Measurements from ENCODE around the gene KDM6B. TPM values are rescaled to one million over a fixed set of nuclear protein-coding genes. Genes with fewer than 3 reads are reported as not detected.

Gene KDM6B
- total and polyA plus RNA-seq, 7 experiments from 2014 or later = 0.95 to 179 (median 119) TPM

DNA sequence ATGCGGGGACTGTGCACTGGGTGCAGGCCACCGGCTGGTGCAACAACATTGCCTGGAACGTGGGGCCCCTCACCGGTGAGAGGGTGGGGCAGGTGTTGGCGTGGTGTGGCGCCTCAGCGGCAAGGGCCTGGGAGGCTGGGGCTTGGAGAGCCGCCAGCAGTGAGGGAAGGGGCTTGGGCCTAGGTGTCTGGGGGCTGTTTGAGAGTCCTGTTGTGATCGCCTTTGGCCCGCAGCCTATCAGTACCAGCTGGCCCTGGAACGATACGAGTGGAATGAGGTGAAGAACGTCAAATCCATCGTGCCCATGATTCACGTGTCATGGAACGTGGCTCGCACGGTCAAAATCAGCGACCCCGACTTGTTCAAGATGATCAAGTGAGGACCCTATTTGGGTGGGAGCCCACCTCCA, 18.2 kb downstream of the KDM6B start:
- Mint-ChIP-seq H3K36me3 (peaks cover 0 to 4% (median 4%) of the 10 kb centered on the region in 5 donors), H3K27me3 (no peaks in the 10 kb centered on the region), H3K4me1 (peaks cover 0 to 26% (median 17%) of the 10 kb centered on the region in 7 donors), H3K4me3 (peak overlapping the region in 2 of 10 donors; percentile 9 to 85), H3K9me3 (no peaks in the 10 kb centered on the region), H3K27ac (peak overlapping the region in 7 of 9 donors; percentile 16 to 93 (median 80))
- peak overlapping the region; percentile 57 for H3K27ac ChIP-seq (ENCODE audit: low read depth, low read length)
- POLR2A ChIA-PET = interaction anchor here (1.1 to 5.5 kb wide), 2 partner anchors 9 to 18 kb away, joined by 4 to 89 read pairs; partner anchors contain the start of gene KDM6B
- H3K27me3 ChIP-seq (ENCODE audit: control insufficient read depth in 2 of 2, insufficient read depth in 2 of 2, low read length in 2 of 2) = no peaks in the 10 kb centered on the region
- no peak for ATAC-seq
- H3K9me3 ChIP-seq (ENCODE audit: control insufficient read depth in 2 of 3, low read length in 3 of 3) = no peaks in the 10 kb centered on the region
- intact Hi-C loops (cut with micrococcal nuclease) = no loop called here
- H3K4me1 ChIP-seq (ENCODE audit: control insufficient read depth in 2 of 2, insufficient read depth in 2 of 2, low read length in 2 of 2) = peaks cover 22 to 33% of the 10 kb centered on the region in 2 donors
- no peak for DNase-seq
- peaks cover 0 to 42% (median 5%) of the 10 kb centered on the region in 3 experiments for H3K36me3 ChIP-seq (ENCODE audit: control insufficient read depth in 2 of 3, insufficient read depth in 3 of 3, low read length in 3 of 3)
- H3K4me3 ChIP-seq (ENCODE audit: low read length) = no peak overlapping the region
- CTCF ChIA-PET = interaction anchor here (3.7 kb wide), 1 partner anchor 18 kb away, joined by 43 read pairs; the partner anchor contains the start of gene KDM6B

DNA sequence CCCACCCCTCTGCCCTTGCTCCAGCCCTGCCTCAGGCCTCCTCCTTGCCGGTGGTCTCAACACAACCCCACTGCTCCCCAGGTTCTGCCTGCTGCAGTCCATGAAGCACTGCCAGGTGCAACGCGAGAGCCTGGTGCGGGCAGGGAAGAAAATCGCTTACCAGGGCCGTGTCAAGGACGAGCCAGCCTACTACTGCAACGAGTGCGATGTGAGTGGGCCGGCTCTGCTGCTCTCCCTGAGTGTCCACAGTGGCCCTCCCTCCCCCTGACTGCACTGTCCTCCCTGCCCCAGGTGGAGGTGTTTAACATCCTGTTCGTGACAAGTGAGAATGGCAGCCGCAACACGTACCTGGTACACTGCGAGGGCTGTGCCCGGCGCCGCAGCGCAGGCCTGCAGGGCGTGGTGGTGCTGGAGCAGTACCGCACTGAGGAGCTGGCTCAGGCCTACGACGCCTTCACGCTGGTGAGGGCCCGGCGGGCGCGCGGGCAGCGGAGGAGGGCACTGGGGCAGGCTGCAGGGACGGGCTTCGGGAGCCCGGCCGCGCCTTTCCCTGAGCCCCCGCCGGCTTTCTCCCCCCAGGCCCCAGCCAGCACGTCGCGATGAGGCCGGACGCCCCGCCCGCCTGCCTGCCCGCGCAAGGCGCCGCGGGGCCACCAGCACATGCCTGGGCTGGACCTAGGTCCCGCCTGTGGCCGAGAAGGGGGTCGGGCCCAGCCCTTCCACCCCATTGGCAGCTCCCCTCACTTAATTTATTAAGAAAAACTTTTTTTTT, 19.1 kb downstream of the KDM6B start:
- Histone ChIP-seq H3K4me1 (ENCODE audit: control insufficient read depth in 2 of 2, insufficient read depth in 2 of 2, low read length in 2 of 2) (peaks cover 24 to 34% of the 10 kb centered on the region in 2 donors), H3K27me3 (ENCODE audit: control insufficient read depth in 2 of 2, insufficient read depth in 2 of 2, low read length in 2 of 2) (no peaks in the 10 kb centered on the region), H3K4me3 (ENCODE audit: low read length) (no peak overlapping the region), H3K27ac (ENCODE audit: low read depth, low read length) (no peak overlapping the region), H3K9me3 (ENCODE audit: control insufficient read depth in 2 of 3, low read length in 3 of 3) (no peaks in the 10 kb centered on the region), H3K36me3 (ENCODE audit: control insufficient read depth in 2 of 3, insufficient read depth in 3 of 3, low read length in 3 of 3) (peaks cover 0 to 36% (median 5%) of the 10 kb centered on the region in 3 experiments)
- Mint-ChIP-seq H3K9me3 (no peaks in the 10 kb centered on the region), H3K4me1 (peaks cover 0 to 26% (median 17%) of the 10 kb centered on the region in 7 donors), H3K27me3 (no peaks in the 10 kb centered on the region), H3K36me3 (peaks cover 0 to 4% (median 4%) of the 10 kb centered on the region in 5 donors), H3K27ac (peak overlapping the region in 4 of 9 donors; percentile 46 to 92 (median 72)), H3K4me3 (no peak overlapping the region)
- intact Hi-C loops (cut with micrococcal nuclease) = no loop called here
- ChIA-PET POLR2A (interaction anchor here (0.7 to 5.5 kb wide), 3 partner anchors 12 to 19 kb away, joined by 3 to 89 read pairs (median 3); partner anchors contain the start of gene KDM6B), CTCF (interaction anchor here (0.9 to 1.3 kb wide), 3 partner anchors 13 to 19 kb away, joined by 3 to 5 read pairs (median 3); partner anchors contain the start of gene KDM6B)
- DNase-seq (peak in 1 of 9 donors; percentile 23), ATAC-seq (no peak)

- ATAC-seq = no peak
Observed at GRCh38 chr17:7853691-7854038, 19.6 kb downstream of the KDM6B start.

DNA sequence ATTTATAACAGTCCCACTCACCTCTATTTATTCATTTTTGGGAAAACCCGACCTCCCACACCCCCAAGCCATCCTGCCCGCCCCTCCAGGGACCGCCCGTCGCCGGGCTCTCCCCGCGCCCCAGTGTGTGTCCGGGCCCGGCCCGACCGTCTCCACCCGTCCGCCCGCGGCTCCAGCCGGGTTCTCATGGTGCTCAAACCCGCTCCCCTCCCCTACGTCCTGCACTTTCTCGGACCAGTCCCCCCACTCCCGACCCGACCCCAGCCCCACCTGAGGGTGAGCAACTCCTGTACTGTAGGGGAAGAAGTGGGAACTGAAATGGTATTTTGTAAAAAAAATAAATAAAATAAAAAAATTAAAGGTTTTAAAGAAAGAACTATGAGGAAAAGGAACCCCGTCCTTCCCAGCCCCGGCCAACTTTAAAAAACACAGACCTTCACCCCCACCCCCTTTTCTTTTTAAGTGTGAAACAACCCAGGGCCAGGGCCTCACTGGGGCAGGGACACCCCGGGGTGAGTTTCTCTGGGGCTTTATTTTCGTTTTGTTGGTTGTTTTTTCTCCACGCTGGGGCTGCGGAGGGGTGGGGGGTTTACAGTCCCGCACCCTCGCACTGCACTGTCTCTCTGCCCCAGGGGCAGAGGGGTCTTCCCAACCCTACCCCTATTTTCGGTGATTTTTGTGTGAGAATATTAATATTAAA, 20.2 kb downstream of the KDM6B start:
- Mint-ChIP-seq H3K4me3 (peak overlapping the region in 1 of 10 donors; percentile 31), H3K36me3 (peaks cover 0 to 4% (median 4%) of the 10 kb centered on the region in 5 donors), H3K27me3 (no peaks in the 10 kb centered on the region), H3K9me3 (no peaks in the 10 kb centered on the region), H3K4me1 (peaks cover 0 to 23% (median 17%) of the 10 kb centered on the region in 7 donors), H3K27ac (peak overlapping the region in 2 of 9 donors; percentile 60 to 81)
- DNase-seq = peak in 1 of 9 donors; percentile 24
- H3K27ac ChIP-seq (ENCODE audit: low read depth, low read length) = no peak overlapping the region
- H3K36me3 ChIP-seq (ENCODE audit: control insufficient read depth in 2 of 3, insufficient read depth in 3 of 3, low read length in 3 of 3) = peaks cover 0 to 28% (median 5%) of the 10 kb centered on the region in 3 experiments
- ChIA-PET CTCF (interaction anchor here (0.9 to 1.3 kb wide), 3 partner anchors 14 to 20 kb away, joined by 3 to 5 read pairs (median 3); partner anchors contain the start of gene KDM6B), POLR2A (interaction anchor here (0.7 to 5.5 kb wide), 3 partner anchors 14 to 20 kb away, joined by 3 to 89 read pairs (median 3); partner anchors contain the start of gene KDM6B)
- H3K4me3 ChIP-seq (ENCODE audit: low read length) = no peak overlapping the region
- no peaks in the 10 kb centered on the region for H3K9me3 ChIP-seq (ENCODE audit: control insufficient read depth in 2 of 3, low read length in 3 of 3)
- intact Hi-C loops (cut with micrococcal nuclease) = no loop called here
- no peak for ATAC-seq
- no peaks in the 10 kb centered on the region for H3K27me3 ChIP-seq (ENCODE audit: control insufficient read depth in 2 of 2, insufficient read depth in 2 of 2, low read length in 2 of 2)
- H3K4me1 ChIP-seq (ENCODE audit: control insufficient read depth in 2 of 2, insufficient read depth in 2 of 2, low read length in 2 of 2) = peaks cover 34 to 43% of the 10 kb centered on the region in 2 donors

More at GRCh38 chr17:7853691-7854038, 19.6 kb downstream of the KDM6B start:
- H3K27ac ChIP-seq (ENCODE audit: low read depth, low read length) = no peak overlapping the region
- H3K36me3 Mint-ChIP-seq = peaks cover 0 to 4% (median 4%) of the 10 kb centered on the region in 5 donors
- H3K4me1 ChIP-seq (ENCODE audit: control insufficient read depth in 2 of 2, insufficient read depth in 2 of 2, low read length in 2 of 2) = peaks cover 29 to 39% of the 10 kb centered on the region in 2 donors
- H3K27me3 Mint-ChIP-seq = no peaks in the 10 kb centered on the region
- no peak overlapping the region for H3K4me3 ChIP-seq (ENCODE audit: low read length)
- ChIA-PET CTCF (interaction anchor here (0.9 to 1.3 kb wide), 3 partner anchors 13 to 20 kb away, joined by 3 to 5 read pairs (median 3); partner anchors contain the start of gene KDM6B), POLR2A (interaction anchor here (0.7 to 5.5 kb wide), 3 partner anchors 13 to 19 kb away, joined by 3 to 89 read pairs (median 3); partner anchors contain the start of gene KDM6B)
- peaks cover 0 to 33% (median 5%) of the 10 kb centered on the region in 3 experiments for H3K36me3 ChIP-seq (ENCODE audit: control insufficient read depth in 2 of 3, insufficient read depth in 3 of 3, low read length in 3 of 3)
- H3K9me3 ChIP-seq (ENCODE audit: control insufficient read depth in 2 of 3, low read length in 3 of 3) = no peaks in the 10 kb centered on the region
- H3K9me3 Mint-ChIP-seq = no peaks in the 10 kb centered on the region
- peaks cover 0 to 23% (median 17%) of the 10 kb centered on the region in 7 donors for H3K4me1 Mint-ChIP-seq
- H3K27ac Mint-ChIP-seq = peak overlapping the region in 2 of 9 donors; percentile 60 to 81
- peak overlapping the region in 1 of 10 donors; percentile 31 for H3K4me3 Mint-ChIP-seq
- no peaks in the 10 kb centered on the region for H3K27me3 ChIP-seq (ENCODE audit: control insufficient read depth in 2 of 2, insufficient read depth in 2 of 2, low read length in 2 of 2)
- peak in 1 of 9 donors; percentile 28 for DNase-seq
- intact Hi-C loops (cut with micrococcal nuclease) = no loop called here

- H3K27ac ChIP-seq (ENCODE audit: low read depth, low read length) = no peak within 1 kb of the TSS
- ChIA-PET CTCF (no interaction called here), POLR2A (interaction anchor here (0.6 to 2.9 kb wide), 3 partner anchors 10 to 34 kb away, joined by 4 to 83 read pairs (median 6); partner anchors contain the start of genes CHD3 and KDM6B)
- Mint-ChIP-seq H3K4me1 (peaks cover 0 to 21% (median 17%) of the 10 kb centered on the region in 7 donors), H3K9me3 (no peaks in the 10 kb centered on the region), H3K27me3 (no peaks in the 10 kb centered on the region), H3K27ac (peak within 1 kb of the TSS in 4 of 9 donors; percentile 31 to 81 (median 59)), H3K4me3 (peak within 1 kb of the TSS in 1 of 10 donors; percentile 31), H3K36me3 (peaks cover 2 to 9% (median 4%) of the 10 kb centered on the region in 5 donors)
- ATAC-seq (no peak), DNase-seq (peak in 1 of 9 donors; percentile 36)
- no peak within 1 kb of the TSS for H3K4me3 ChIP-seq (ENCODE audit: low read length)
- H3K36me3 ChIP-seq (ENCODE audit: control insufficient read depth in 2 of 3, insufficient read depth in 3 of 3, low read length in 3 of 3) = peaks cover 0 to 19% (median 5%) of the 10 kb centered on the region in 3 experiments
- H3K27me3 ChIP-seq (ENCODE audit: control insufficient read depth in 2 of 2, insufficient read depth in 2 of 2, low read length in 2 of 2) = no peaks in the 10 kb centered on the region
- intact Hi-C loops (cut with micrococcal nuclease) = loop anchor here in 1 of 2 donors (5.0 kb wide), 3 partner anchors 283 to 527 kb away; partner anchors contain the start of gene RPL26
- H3K4me1 ChIP-seq (ENCODE audit: control insufficient read depth in 2 of 2, insufficient read depth in 2 of 2, low read length in 2 of 2) = peaks cover 34 to 43% of the 10 kb centered on the region in 2 donors
- no peaks in the 10 kb centered on the region for H3K9me3 ChIP-seq (ENCODE audit: control insufficient read depth in 2 of 3, low read length in 3 of 3)
Observed at GRCh38 chr17:7854851-7855659, 21.0 kb downstream of the KDM6B start, which contains the start of gene TMEM88. TMEM88 (plus strand) TSS chr17:7855066; CDS start chr17:7855075, 9 bp downstream.
